Osteocyte (in vitro differentiated cells): Measurements from ENCODE around the gene TPSG1. TPM values are rescaled to one million over a fixed set of nuclear protein-coding genes. Genes with fewer than 3 reads are reported as not detected.

Source experiments
- DNase-seq: peaks from one replicate; pipeline ENCODE4 v3.0.0; 2021; ENCODE audit warnings: mixed read lengths; ENCODE audit not compliant: unreplicated experiment; ENCODE audit errors: extremely low spot score
- H3K27ac Mint-ChIP-seq: one replicate; pipeline ENCODE4 v1.8.0; 2021; ENCODE audit warnings: mild to moderate bottlenecking, mixed read lengths; ENCODE audit not compliant: unreplicated experiment
- H3K27me3 Mint-ChIP-seq: one replicate; pipeline ENCODE4 v1.8.0; 2021; ENCODE audit warnings: mixed read lengths; ENCODE audit not compliant: unreplicated experiment
- H3K36me3 Mint-ChIP-seq: one replicate; pipeline ENCODE4 v1.8.0; 2021; ENCODE audit warnings: mixed read lengths; ENCODE audit not compliant: unreplicated experiment
- H3K4me1 Mint-ChIP-seq: one replicate; pipeline ENCODE4 v1.8.0; 2021; ENCODE audit warnings: mixed read lengths; ENCODE audit not compliant: unreplicated experiment
- H3K4me3 Mint-ChIP-seq: one replicate; pipeline ENCODE4 v1.8.0; 2021; ENCODE audit warnings: mild to moderate bottlenecking, moderate library complexity, mixed read lengths; ENCODE audit not compliant: unreplicated experiment
- H3K9me3 Mint-ChIP-seq: one replicate; pipeline ENCODE4 v1.8.0; 2021; ENCODE audit warnings: mixed read lengths; ENCODE audit not compliant: unreplicated experiment
- CTCF ChIP-seq: fragments of 200-600 bp; sonication (generic); IDR thresholded peaks from 2 replicates; pipeline ENCODE4 v1.5.0; 2021; ENCODE audit warnings: antibody characterized with exemption, mild to moderate bottlenecking, moderate library complexity
- total RNA-seq: library from RNA; stranded (reverse); gene quantifications from 2 replicates; pipeline ENCODE4 v1.2.1, GENCODE V29; 2021

The TPSG1 gene
- total RNA-seq, 1 donor from 2014 or later, result not detected

GRCh38 chr16:1224558-1224957, 510 bp downstream of the TPSG1 start:
- no peak overlapping the region for H3K27ac Mint-ChIP-seq
- no peak for TF ChIP-seq CTCF
- no peaks in the 10 kb centered on the region for H3K9me3 Mint-ChIP-seq
- H3K36me3 Mint-ChIP-seq, result peaks cover 3% of the 10 kb centered on the region
- no peak for DNase-seq
- H3K4me1 Mint-ChIP-seq, result no peaks in the 10 kb centered on the region
- no peak overlapping the region for H3K4me3 Mint-ChIP-seq
- H3K27me3 Mint-ChIP-seq, result no peaks in the 10 kb centered on the region

GRCh38 chr16:1223355-1224214, 1.5 kb downstream of the TPSG1 start:
- H3K27me3 Mint-ChIP-seq, result no peaks in the 10 kb centered on the region
- no peaks in the 10 kb centered on the region for H3K4me1 Mint-ChIP-seq
- peaks cover 3% of the 10 kb centered on the region for H3K36me3 Mint-ChIP-seq
- H3K27ac Mint-ChIP-seq, result no peak overlapping the region
- no peak overlapping the region for H3K4me3 Mint-ChIP-seq
- H3K9me3 Mint-ChIP-seq, result no peaks in the 10 kb centered on the region
- no peak for DNase-seq
- no peak for TF ChIP-seq CTCF

GRCh38 chr16:1222553-1223354, 2.3 kb downstream of the TPSG1 start:
- H3K4me3 Mint-ChIP-seq, result no peak overlapping the region
- no peak for DNase-seq
- no peak for TF ChIP-seq CTCF
- no peak overlapping the region for H3K27ac Mint-ChIP-seq
- H3K36me3 Mint-ChIP-seq, result peaks cover 5% of the 10 kb centered on the region
- no peaks in the 10 kb centered on the region for H3K27me3 Mint-ChIP-seq
- H3K4me1 Mint-ChIP-seq, result no peaks in the 10 kb centered on the region
- H3K9me3 Mint-ChIP-seq, result no peaks in the 10 kb centered on the region

- H3K9me3 Mint-ChIP-seq, result no peaks in the 10 kb centered on the region
These were observed 3.2 kb downstream of the TPSG1 start for GRCh38 chr16:1221628-1222552.

More at GRCh38 chr16:1221628-1222552, 3.2 kb downstream of the TPSG1 start:
- Mint-ChIP-seq H3K4me1 (no peaks in the 10 kb centered on the region), H3K4me3 (no peak overlapping the region), H3K27me3 (no peaks in the 10 kb centered on the region), H3K27ac (no peak overlapping the region), H3K36me3 (peaks cover 5% of the 10 kb centered on the region)
- DNase-seq, result no peak
- no peak for TF ChIP-seq CTCF
